WI38 (cell line): Measurements from ENCODE around the gene ZNF740.
A peak's percentile ranks its signal among the peaks of the same experiment; 100 is the strongest.
"Not testable (repeated sequence)": the region's sequence is repeated elsewhere in the genome, so short reads cannot be mapped to it uniquely, and the experiment has no call there.

ENCODE experiments used
- H3K4me3 ChIP-seq: 2 replicates; pipeline ENCODE4 v1.5.1; 2011; ENCODE audit warnings: low read depth, mild to moderate bottlenecking, control low read depth, low read length
- CTCF ChIP-seq: IDR thresholded peaks from 2 replicates; pipeline ENCODE4 v1.5.1; 2012; ENCODE audit warnings: low read depth, mild to moderate bottlenecking, control low read depth, low read length

ZNF740 gene

GRCh38 chr12:53151039-53151438 lies 29.5 kb upstream of the ZNF740 start:
- no peak for TF ChIP-seq CTCF
- H3K4me3 ChIP-seq = no peak overlapping the region

- no peak for TF ChIP-seq CTCF
- H3K4me3 ChIP-seq = no peak overlapping the region
Observed at GRCh38 chr12:53152390-53152789, 28.1 kb upstream of the ZNF740 start.

GRCh38 chr12:53159195-53159839 lies 21.2 kb upstream of the ZNF740 start:
- H3K4me3 ChIP-seq = no peak overlapping the region
- TF ChIP-seq CTCF = peak; percentile 99

- TF ChIP-seq CTCF = no peak
- H3K4me3 ChIP-seq = no peak overlapping the region
Observed at GRCh38 chr12:53160000-53160399, 20.5 kb upstream of the ZNF740 start.

- TF ChIP-seq CTCF = no peak
- H3K4me3 ChIP-seq = no peak overlapping the region
Observed at GRCh38 chr12:53160673-53161072, 19.8 kb upstream of the ZNF740 start.

GRCh38 chr12:53161119-53161911 lies 19.2 kb upstream of the ZNF740 start:
- H3K4me3 ChIP-seq = no peak overlapping the region
- no peak for TF ChIP-seq CTCF

- H3K4me3 ChIP-seq = not testable (repeated sequence)
Observed at GRCh38 chr12:53163008-53163407, 17.5 kb upstream of the ZNF740 start.

GRCh38 chr12:53166837-53167236 lies 13.7 kb upstream of the ZNF740 start:
- H3K4me3 ChIP-seq = no peak overlapping the region
- TF ChIP-seq CTCF = no peak
